Natural killer cell treated with Interleukin-12 subunit alpha and Interleukin-12 subunit beta and Interleukin-15 and Interleukin-18, amount 100 ng/mL, for 72 hours (primary cell): Measurements from ENCODE around the gene KCNE3. TPM values are rescaled to one million over a fixed set of nuclear protein-coding genes. Genes with fewer than 3 reads are reported as not detected.

Source experiments
- ATAC-seq, 2 donors: fragments of 150-1000 bp; cut with Tn5 transposase in 1 of 2; sonication (Bioruptor Pico), chemical (Tn5 transposase) in 1 of 2; 2 replicates each; pipeline ENCODE4 v1.10.0; 2021
- DNase-seq: peaks from one replicate; pipeline ENCODE4 v3.0.0; 2022; ENCODE audit warnings: low spot score
- H3K27ac Mint-ChIP-seq, 2 donors: 1 replicate in 1 of 2; 2 replicates in 1 of 2; pipeline ENCODE4 v1.8.0; 2022; ENCODE audit warnings: mixed read lengths in 2 of 2, mild to moderate bottlenecking in 1 of 2, moderate library complexity in 1 of 2
- H3K27me3 Mint-ChIP-seq, 2 donors: 1 replicate in 1 of 2; 2 replicates in 1 of 2; pipeline ENCODE4 v1.8.0; 2022; ENCODE audit warnings: mixed read lengths in 2 of 2
- H3K36me3 Mint-ChIP-seq: one replicate; pipeline ENCODE4 v1.8.0; 2022; ENCODE audit warnings: mixed read lengths
- H3K4me1 Mint-ChIP-seq, 2 donors: 1 replicate in 1 of 2; 2 replicates in 1 of 2; pipeline ENCODE4 v1.8.0; 2022; ENCODE audit warnings: low read depth in 2 of 2, mixed read lengths in 2 of 2, mild to moderate bottlenecking in 1 of 2
- H3K4me3 Mint-ChIP-seq: one replicate; pipeline ENCODE4 v1.8.0; 2022; ENCODE audit warnings: mixed read lengths
- H3K9me3 Mint-ChIP-seq: 2 replicates; pipeline ENCODE4 v1.8.0; 2022; ENCODE audit warnings: mixed read lengths
- total RNA-seq, 2 donors: library from RNA; stranded (reverse); gene quantifications; one replicate each; pipeline ENCODE4 v1.2.3, GENCODE V29; 2022

Gene KCNE3
- total RNA-seq, 2 donors from 2014 or later, result 0.10 to 0.73 TPM

GRCh38 chr11:74412733-74413359 is 54.5 kb downstream of the KCNE3 start:
- Mint-ChIP-seq H3K27ac (no peak overlapping the region), H3K36me3 (no peaks in the 10 kb centered on the region), H3K4me3 (no peak overlapping the region), H3K9me3 (no peaks in the 10 kb centered on the region), H3K27me3 (peaks cover 8 to 20% of the 10 kb centered on the region in 2 donors), H3K4me1 (no peaks in the 10 kb centered on the region)
- DNase-seq, result no peak
- no peak for ATAC-seq

DNA sequence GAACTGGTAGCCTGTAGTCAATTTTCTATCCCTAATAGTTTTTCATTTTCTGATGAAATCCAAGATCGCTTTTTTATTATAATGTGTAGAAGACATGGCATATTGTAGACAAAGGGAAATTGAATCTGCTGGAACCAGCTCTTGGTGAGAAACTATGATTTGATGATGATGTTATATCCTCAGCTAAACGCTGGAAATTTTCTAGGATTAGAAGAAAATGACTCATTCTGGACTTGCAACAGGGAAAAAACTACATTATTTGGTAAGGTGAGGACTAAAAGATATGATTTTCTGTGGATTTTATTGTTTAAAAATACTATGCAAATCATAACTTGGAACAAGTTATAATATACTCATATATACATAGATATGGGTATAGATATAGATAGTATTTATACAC is 55.0 kb downstream of the KCNE3 start:
- ATAC-seq, result no peak
- H3K36me3 Mint-ChIP-seq, result no peaks in the 10 kb centered on the region
- peaks cover 11 to 20% of the 10 kb centered on the region in 2 donors for H3K27me3 Mint-ChIP-seq
- no peak for DNase-seq
- no peaks in the 10 kb centered on the region for H3K9me3 Mint-ChIP-seq
- H3K4me3 Mint-ChIP-seq, result no peak overlapping the region
- H3K4me1 Mint-ChIP-seq, result no peaks in the 10 kb centered on the region
- no peak overlapping the region for H3K27ac Mint-ChIP-seq

DNA sequence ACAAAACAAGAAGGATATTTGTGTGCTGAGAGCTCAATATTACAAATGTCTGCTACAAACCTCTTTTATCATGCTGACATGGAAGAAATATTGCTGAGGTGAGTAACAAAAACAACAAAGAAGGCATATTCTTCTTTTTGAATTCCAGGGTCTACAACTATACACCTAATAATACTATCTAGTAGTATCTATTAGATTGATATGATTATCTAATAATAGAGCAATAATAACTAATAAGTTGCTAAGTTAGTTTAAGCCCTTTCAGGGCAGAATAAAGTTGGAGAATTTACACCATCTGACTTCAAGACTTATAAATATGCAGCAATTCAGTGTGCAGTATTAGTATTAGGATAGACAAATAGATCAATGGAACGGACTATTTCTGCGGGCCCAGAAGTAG is 57.7 kb downstream of the KCNE3 start:
- Mint-ChIP-seq H3K36me3 (no peaks in the 10 kb centered on the region), H3K27ac (no peak overlapping the region), H3K27me3 (peaks cover 25 to 32% of the 10 kb centered on the region in 2 donors), H3K4me1 (no peaks in the 10 kb centered on the region), H3K9me3 (no peaks in the 10 kb centered on the region), H3K4me3 (no peak overlapping the region)
- DNase-seq (no peak), ATAC-seq (no peak)

Other genes with a start within 250 kb of the KCNE3 start
- not detected for gene P4HA3, start 155.9 kb downstream of the KCNE3 start, total RNA-seq
- gene PGM2L1, start 69.1 kb downstream of the KCNE3 start, total RNA-seq, result 1 to 10 TPM; 1.4 to 2.4 TPM
- gene LIPT2, start 26.2 kb upstream of the KCNE3 start, total RNA-seq, result 1 to 10 TPM; 1.8 to 3.4 TPM
- gene POLD3, start 125.0 kb upstream of the KCNE3 start, total RNA-seq, result 10 to 100 TPM; 46.2 to 58.9 TPM